ENCODE results near the gene PPP1R3A.

GRCh38 chr7:113892818-113893217, 26.0 kb downstream of the PPP1R3A start:
- no peak for TF ChIP-seq HDAC6 (IDR thresholded peaks at IDR 0.05; ENCODE audit: low read depth, low read length)
- TF ChIP-seq CREB1 (IDR thresholded peaks at IDR 0.05): no peak
